Measurements from ENCODE around the gene DGKD.
A peak's percentile ranks its signal among the peaks of the same experiment; 100 is the strongest.

DGKD gene

DNA sequence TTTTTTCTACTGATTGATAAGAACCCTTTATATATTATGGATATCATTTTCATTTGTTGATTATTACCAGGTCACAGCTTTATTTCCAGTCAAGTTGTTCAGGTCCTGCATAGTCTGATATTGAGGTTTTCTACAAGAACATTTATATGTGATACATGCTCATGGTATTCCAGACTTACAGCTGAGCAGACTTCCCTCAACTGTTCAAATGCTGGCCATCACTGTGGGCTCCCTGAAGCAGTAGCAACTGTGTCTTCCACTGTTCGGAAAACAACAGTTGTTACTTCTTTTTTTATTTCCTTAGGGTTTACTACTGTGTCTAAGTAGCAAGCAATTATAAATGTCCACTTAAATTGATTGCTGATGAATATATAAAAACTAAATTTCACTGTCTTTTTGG is 79.5 kb downstream of the DGKD start:
- DNase-seq: no peak

DNA sequence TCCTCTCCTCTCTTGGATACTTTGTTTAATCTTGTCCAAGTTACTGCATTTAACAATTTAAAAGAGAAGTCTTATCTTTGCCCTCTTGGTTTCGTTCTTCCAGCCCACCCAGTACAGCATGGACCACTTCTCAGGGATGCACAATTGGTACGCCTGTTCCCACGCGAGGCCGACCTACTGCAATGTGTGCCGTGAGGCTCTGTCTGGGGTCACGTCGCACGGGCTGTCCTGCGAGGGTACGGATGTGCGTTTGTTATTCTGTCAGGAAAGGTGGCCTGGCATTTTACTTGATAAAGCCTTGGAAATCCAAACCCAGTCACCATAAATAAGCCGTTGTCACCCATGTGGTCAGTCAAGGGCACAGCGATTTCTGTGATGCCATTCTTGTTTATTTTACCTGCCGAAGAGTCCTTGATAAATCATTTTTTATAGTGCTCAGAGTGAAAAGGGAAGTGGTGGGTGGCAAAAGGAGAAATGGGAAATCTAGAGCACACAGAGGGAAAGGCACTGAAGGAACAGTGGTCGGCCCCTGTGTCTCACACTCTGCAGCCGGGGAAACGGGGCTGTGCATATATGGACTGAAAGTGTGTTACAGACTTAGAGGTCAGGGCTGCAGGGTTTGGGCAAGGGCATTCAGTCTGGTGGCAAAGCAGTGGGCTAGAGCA is 80.5 kb downstream of the DGKD start:
- no peak for DNase-seq

- DNase-seq: no peak
These were observed 81.3 kb downstream of the DGKD start for GRCh38 chr2:233435436-233436190.

DNA sequence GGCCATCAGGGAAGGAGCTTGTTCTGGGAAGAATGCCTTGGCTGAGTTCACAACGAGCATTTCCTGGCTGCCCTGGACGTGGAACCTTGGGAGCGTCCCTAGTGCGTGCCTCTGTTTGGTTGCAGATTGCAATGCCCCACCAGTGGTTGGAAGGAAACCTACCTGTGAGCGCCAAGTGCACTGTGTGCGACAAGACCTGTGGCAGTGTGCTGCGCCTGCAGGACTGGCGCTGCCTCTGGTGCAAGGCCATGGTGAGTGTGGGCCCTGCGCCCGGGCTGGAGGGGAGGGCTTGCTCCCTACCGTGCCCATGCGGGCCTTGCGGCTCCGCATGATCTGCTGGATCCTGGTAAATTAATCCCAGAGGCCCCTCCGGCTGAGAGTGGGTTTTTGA is 81.9 kb downstream of the DGKD start:
- no peak for DNase-seq

DNA sequence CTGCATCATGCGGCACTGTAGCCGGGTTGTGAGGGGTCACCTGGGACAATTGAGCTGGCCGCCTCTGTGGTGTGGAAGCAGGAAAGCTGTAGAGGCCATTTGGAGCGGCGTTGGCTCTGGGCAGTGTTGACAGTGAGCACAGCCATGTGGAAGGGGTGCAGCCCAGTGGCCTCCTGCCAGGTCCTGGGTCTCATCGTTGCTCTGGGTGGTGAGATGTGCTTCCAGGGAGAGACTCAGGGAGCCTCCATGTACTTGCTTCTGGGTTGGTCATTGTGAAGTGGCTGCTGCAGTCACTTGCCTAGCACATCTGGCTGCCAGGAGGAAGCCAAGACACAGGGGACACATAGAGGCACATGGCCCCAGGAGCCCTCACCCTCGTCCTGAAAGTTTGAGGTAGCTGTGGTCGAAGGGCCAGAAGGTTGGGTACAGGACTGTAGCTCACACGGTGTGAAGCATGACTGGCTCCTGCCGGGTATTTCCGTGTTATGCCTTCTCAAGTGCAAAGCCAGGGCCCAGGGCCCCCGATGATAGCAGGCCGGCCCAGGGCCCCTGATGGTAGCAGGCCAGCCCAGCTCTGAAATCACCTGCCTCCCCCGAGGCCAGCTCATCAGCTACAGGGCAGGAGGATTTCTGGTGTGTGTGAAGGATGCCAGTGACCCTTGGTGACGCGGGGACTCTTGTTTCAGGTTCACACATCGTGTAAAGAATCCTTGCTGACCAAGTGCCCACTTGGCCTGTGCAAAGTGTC is 82.6 kb downstream of the DGKD start:
- DNase-seq: no peak

DNA sequence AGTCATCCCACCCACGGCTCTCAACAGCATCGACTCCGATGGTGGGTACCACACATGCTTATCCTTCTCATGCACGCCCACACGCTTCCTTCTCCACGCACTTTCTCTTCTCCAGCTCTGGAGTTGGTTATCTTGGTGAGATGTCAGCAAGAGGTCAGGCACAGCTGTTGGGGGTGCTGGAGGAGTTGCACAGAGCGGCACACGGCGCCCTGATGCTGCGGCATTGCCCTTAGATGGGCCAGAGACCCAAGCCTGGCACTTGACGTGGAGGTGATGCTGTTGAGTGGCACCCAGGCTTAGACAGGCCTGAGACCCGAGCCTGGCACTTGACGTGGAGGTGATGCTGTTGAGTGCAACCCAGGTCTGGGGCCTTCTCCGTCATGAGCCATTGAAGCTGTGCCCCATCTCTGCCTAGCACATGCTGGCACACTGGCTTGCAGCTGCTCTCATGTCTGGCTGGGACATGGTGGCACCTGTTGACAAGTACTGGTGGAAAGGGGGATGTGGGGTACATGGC is 83.2 kb downstream of the DGKD start:
- no peak for DNase-seq

DNA sequence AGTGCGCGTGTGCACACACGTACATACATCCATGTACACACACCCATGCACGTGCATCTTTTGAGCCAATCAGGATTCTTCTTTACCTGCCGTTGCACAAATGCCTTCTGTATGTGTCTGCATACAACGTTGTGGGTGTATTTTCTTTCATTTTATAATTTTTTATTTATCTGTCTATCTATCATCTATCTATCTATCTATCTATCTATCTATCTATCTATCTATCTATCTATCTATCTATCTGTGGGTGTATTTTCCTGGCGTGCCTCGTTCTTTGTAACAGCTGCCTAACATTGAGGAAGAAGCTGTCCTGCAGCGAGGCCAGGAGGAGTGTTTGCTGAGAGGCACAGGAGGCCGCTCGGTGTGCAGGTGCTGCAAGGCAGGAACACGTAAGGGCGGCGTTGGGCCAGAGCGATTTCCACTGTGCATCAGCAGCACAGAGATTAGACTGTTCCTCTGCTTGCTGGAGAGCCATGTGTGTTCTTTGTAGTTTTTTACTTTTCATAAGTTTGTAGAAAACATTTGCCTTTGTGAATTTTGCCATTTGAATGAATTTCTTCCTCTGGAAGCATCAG is 84.4 kb downstream of the DGKD start:
- DNase-seq: no peak

DNA sequence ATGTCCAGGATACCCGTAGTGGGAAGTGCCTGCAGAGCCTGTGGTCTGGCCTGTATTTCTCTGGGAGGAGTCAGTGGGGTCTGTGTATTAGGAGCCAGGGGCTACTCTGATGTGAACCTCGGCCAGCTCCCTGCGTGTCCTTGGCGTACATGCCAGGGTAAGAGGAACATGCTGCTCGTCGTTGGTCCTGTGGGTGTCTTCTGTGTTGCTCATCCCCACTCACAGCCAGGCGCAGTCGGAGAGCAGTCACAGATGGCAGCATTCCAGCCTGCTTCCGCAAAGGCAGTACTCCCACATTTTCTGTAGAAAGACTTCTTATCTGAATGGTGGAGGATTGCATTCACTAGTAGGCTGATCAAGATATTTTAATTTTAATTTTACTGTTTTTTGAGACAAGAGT is 84.9 kb downstream of the DGKD start:
- peak; percentile 51 for DNase-seq

GRCh38 chr2:233440314-233440713 is 86.0 kb downstream of the DGKD start:
- DNase-seq: no peak

GRCh38 chr2:233440714-233441113 is 86.4 kb downstream of the DGKD start:
- no peak for DNase-seq

DNA sequence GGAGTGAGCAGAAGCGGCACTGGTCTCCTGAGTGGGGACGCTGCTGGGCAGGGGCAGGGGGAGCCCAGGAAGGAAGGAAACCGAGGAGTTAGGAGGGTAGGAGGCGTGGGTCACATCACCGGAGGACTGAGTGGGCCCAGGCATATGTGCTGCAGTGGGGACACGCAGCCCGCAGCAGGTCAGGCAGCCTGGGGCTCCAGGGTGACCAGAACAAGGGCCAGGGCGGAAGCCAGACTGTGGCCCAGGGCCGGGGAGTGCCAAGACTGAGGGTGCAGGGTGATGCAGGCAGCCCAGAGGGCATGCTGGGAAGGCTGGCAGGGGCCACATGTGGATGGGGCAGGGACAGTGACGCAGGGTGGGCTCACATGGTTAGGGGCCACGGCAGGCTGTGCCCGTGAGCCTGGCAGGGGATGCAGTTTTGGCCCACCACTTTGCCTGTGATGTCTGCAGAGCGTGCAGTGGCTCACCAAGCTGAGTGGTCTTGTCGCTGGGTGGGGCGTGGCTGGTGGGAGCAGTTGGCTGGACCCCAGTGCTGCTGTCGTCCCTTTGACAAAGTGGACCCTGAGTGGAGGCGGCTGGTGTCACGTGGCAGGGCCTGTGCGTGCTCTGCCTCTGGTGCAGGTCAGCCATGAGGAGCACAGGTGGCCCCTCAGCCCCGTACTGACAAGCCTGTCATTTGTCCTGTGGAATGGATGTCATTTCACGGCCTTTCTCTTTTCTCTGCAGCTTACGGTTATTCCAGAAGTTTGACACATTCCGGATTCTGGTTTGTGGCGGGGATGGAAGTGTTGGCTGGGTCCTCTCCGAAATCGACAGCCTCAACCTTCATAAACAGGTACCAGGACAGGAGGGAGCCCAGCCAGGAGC is 87.1 kb downstream of the DGKD start:
- no peak for DNase-seq

DNA sequence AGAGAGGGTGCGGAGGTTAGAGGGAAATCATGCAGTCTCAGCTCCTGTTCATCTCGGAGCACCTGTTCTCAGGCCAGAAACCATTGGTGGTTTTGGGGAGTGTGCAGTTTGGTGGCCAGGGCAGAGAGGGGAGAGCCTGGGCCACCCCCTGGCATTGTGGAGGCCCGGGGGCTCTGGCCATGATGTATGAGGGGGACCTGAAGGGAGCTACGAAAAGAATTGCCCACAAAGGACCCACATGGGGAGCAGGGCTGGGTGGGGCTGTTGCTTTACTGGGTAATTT is 87.7 kb downstream of the DGKD start:
- no peak for DNase-seq

DNA sequence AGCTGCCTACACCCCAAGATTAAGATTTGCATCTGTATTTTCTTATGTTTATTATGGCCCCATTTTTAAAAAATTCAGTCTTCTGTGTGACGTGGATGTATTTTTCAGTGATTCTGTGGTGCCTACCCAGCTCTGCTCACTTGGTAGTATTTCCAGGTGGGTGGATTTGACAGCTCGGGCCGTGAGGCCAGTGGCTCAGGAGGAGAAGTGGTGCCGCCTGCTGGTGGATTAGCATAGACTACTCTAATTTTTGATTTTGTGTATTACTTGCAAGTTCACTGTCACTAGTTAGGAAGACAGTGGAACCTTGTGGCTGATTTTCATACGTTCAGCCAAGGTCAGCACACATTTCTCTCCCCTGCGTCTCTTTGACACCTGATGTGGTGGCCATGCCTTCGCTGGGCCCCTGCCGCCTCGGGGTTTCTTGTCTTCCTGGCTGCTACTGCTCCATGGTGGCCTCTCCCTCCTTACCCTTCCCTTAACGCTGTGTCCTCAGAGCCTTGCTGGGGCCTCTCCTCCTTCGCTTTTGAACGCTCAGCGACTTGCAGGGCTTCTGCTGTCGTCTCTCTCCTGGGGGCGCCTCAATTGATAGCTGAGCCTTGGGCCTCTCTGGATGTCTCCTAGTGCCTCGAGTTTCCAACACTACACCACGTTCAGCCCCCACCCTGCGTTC is 89.4 kb downstream of the DGKD start:
- peak; percentile 83 for DNase-seq

GRCh38 chr2:233444501-233444900 is 90.2 kb downstream of the DGKD start:
- DNase-seq: no peak

- DNase-seq: no peak
These were observed 91.0 kb downstream of the DGKD start for GRCh38 chr2:233445152-233445830.

- no peak for DNase-seq
These were observed 91.8 kb downstream of the DGKD start for GRCh38 chr2:233446121-233446520.

GRCh38 chr2:233446606-233447305 is 92.5 kb downstream of the DGKD start:
- DNase-seq: no peak

DNA sequence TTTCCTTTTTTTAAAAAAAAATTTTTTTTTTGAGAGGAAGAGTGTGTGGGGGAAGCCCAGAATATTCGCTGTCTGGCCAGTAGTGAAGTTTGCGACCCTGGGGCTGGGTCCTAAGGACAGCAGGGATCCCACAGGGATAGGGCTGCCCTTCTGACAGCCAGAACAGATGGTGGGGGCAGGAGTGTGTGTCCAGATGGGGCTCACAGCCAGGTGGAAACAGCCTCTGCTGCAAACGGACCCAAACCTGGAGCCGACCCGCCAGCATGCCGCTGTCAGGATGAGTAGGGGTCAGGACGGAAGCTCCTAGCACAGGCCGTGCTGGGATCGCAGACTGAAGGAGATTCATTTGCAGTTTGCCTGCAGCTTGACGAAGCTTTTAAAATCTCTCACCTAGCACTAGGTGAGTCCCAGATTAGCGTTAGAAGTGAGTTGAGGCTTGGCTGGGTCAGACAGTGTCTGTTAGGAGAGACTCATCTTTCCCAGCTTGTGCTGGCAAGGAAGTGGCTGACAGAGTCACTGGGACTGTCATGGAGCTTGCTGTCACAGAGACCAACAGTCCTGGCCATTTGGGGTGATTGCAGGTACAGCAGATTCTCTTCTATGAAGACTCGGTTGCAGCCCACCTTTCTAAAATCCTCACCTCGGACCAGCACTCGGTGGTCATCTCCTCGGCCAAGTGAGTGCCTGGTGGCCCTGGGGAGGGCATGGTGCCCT is 93.4 kb downstream of the DGKD start:
- no peak for DNase-seq

GRCh38 chr2:233448220-233448559 is 93.9 kb downstream of the DGKD start:
- no peak for DNase-seq

DNA sequence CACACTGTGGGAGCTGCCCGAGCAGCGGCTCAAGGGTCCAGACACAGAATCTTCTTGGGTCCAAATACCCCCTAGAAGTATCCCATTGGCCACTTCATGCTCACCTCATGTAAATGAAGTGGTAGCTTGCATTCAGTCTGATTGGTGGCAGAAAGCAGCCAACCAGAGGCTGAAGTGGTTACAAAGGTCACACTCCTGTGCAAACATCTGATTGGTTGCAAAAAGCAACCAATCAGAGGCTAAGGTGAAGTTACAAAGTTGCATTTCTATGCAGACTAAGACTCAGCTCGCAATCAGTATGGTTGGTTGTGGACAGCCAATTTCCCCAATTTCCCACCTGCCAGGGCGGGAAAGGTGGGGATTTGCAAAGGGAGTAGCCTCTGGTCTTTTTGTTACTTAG is 94.3 kb downstream of the DGKD start:
- DNase-seq: no peak

Measured in kidney glomerular epithelial cell (primary cell).